ENCODE measurements around the gene SART1. TPM values are rescaled to one million over a fixed set of nuclear protein-coding genes. Genes with fewer than 3 reads are reported as not detected.
A peak's percentile ranks its signal among the peaks of the same experiment; 100 is the strongest.

The SART1 gene
- total RNA-seq, 3 donors from 2014 or later, result 55.2 to 68.5 (median 55.9) TPM

DNA sequence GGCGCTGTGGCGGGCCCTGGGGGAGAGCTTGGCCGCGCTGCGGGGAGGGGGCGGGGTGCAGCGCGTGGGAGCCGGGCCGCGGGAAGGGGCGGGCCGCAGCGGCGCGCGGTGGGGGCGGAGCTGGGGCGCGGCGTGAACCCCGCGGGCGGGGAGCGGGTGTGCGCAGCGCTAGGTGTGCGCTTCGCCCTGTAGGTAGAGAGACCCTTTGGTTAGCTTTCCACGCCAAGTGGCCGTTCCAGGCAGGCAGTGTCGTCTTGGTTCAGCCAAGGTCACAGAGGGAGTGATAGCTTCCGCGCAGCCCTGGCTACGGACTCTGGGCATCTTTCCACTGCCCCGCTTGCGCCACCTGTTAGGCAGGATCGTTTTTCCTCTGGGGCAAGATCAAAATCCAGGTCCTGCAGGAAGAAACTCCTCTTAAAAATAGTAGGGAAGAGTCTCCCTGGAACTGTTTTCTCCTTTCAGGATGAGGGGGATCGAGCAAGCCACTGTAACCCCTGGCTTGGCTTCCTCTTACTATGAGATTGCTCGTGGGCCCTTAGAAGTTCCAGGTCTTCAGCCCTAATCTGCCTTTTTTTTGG is 41.2 kb downstream of the SART1 start:
- Histone ChIP-seq H3K4me3 (peak overlapping the region; percentile 80 to 96 (median 95)), H3K27ac (peak overlapping the region; percentile 91 to 92), H3K27me3 (no peaks in the 10 kb centered on the region), H3K4me1 (peaks cover 0 to 9% of the 10 kb centered on the region in 2 donors), H3K9me3 (no peaks in the 10 kb centered on the region), H3K36me3 (no peaks in the 10 kb centered on the region)
- DNase-seq (ENCODE audit: low spot score in 2 of 2), result peak; percentile 57 to 71
- TF ChIP-seq, protein P1, sequence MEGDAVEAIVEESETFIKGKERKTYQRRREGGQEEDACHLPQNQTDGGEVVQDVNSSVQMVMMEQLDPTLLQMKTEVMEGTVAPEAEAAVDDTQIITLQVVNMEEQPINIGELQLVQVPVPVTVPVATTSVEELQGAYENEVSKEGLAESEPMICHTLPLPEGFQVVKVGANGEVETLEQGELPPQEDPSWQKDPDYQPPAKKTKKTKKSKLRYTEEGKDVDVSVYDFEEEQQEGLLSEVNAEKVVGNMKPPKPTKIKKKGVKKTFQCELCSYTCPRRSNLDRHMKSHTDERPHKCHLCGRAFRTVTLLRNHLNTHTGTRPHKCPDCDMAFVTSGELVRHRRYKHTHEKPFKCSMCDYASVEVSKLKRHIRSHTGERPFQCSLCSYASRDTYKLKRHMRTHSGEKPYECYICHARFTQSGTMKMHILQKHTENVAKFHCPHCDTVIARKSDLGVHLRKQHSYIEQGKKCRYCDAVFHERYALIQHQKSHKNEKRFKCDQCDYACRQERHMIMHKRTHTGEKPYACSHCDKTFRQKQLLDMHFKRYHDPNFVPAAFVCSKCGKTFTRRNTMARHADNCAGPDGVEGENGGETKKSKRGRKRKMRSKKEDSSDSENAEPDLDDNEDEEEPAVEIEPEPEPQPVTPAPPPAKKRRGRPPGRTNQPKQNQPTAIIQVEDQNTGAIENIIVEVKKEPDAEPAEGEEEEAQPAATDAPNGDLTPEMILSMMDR (IDR thresholded peaks at IDR 0.05), result no peak
- no peak for TF ChIP-seq POLR2A (IDR thresholded peaks at IDR 0.05)
- no peak for TF ChIP-seq POLR2AphosphoS5 (IDR thresholded peaks at IDR 0.05)
- intact Hi-C loops (cut with DNase I; ENCODE audit: low total_unique reads), result no loop called here

DNA sequence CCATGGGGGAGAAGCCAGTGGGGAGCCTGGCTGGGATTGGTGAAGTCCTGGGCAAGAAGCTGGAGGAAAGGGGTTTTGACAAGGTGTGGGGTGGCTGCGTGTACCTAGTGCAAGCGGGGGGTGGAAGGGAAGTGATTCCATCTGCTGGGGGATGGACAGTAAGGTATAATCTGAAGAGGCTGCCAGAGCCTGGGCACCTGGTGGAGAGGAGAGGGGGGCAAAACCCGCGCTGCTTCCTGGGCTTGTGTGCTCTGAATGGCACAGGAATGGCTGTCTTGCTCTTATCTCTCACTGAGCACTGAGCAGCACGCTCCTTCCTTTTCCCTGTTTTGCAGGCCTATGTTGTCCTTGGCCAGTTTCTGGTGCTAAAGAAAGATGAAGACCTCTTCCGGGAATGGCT is 41.8 kb downstream of the SART1 start:
- intact Hi-C loops (cut with DNase I; ENCODE audit: low total_unique reads), result no loop called here
- H3K9me3 ChIP-seq, result no peaks in the 10 kb centered on the region
- H3K27ac ChIP-seq, result peak overlapping the region; percentile 91 to 92
- H3K36me3 ChIP-seq, result no peaks in the 10 kb centered on the region
- TF ChIP-seq POLR2AphosphoS5 (IDR thresholded peaks at IDR 0.05), result no peak
- TF ChIP-seq, protein P1 (IDR thresholded peaks at IDR 0.05), result no peak
- no peak for TF ChIP-seq POLR2A (IDR thresholded peaks at IDR 0.05)
- no peaks in the 10 kb centered on the region for H3K27me3 ChIP-seq
- DNase-seq (ENCODE audit: low spot score in 2 of 2), result no peak
- H3K4me3 ChIP-seq, result peak overlapping the region; percentile 80 to 96 (median 95)
- peaks cover 0 to 9% of the 10 kb centered on the region in 2 donors for H3K4me1 ChIP-seq

DNA sequence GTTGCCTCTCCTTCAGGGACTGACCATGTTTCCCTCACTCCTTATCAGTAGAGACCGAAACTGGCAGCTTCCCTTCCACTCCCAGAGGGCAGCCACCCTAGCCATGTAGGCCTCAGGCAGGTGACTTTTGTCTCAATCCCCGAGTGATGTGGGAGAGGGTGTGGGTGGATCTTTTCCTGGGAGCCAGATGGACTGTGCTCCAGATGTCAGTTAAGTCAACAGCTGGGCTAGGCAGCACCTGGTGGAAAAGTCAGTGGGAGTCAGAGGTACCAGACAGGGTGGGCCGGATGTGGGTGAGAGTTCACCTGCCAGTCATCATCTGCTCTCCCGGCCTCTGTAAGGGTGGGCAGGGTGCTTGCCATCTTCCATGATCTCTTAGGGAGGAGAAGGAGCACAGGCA is 42.7 kb downstream of the SART1 start:
- no peak overlapping the region for H3K4me3 ChIP-seq
- peaks cover 0 to 9% of the 10 kb centered on the region in 2 donors for H3K4me1 ChIP-seq
- intact Hi-C loops (cut with DNase I; ENCODE audit: low total_unique reads), result no loop called here
- no peak for DNase-seq (ENCODE audit: low spot score in 2 of 2)
- H3K27ac ChIP-seq, result no peak overlapping the region
- no peaks in the 10 kb centered on the region for H3K27me3 ChIP-seq
- TF ChIP-seq POLR2AphosphoS5 (IDR thresholded peaks at IDR 0.05) (no peak), POLR2A (IDR thresholded peaks at IDR 0.05) (no peak)
- TF ChIP-seq, protein P1 (IDR thresholded peaks at IDR 0.05), result no peak
- H3K36me3 ChIP-seq, result no peaks in the 10 kb centered on the region
- H3K9me3 ChIP-seq, result no peaks in the 10 kb centered on the region

DNA sequence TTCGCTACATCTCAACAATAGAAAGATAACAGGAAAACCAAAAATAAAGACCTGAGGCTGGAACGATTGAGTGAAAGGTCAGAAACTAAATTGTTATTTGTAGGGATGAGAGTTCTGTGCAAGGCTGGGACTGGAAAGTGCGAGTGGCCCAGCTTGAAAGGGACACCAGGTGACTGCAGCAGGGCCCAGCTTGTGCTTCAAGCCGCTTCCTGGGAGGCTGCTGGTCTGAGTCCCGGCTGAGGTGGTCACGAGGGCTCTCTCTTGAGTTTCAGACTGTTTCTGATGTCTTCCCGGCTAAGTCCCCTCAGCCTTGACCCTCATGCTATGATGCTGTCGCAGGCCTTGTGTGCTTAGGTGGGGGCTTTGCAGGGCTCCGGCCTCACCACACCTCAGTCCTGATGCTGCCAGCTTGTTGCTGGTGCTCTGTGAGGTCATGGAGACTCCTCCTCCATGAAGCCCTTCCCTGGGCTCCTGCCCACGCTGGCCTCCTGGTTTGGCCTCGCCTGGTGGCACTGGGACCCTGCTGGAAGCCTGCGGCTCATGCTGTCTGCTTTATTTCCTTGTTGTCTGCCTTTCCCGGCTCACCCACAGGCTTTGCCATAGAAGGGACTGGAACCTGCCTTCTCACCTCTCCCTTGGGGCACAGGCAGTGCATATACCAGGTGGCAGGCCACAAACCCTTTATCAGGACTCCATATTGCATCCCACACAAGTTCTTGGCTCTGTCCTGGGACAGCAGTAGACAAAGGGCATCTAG is 44.8 kb downstream of the SART1 start:
- no peak overlapping the region for H3K4me3 ChIP-seq
- DNase-seq (ENCODE audit: low spot score in 2 of 2), result no peak
- intact Hi-C loops (cut with DNase I; ENCODE audit: low total_unique reads), result no loop called here
- H3K27me3 ChIP-seq, result no peaks in the 10 kb centered on the region
- H3K9me3 ChIP-seq, result no peaks in the 10 kb centered on the region
- TF ChIP-seq POLR2A (IDR thresholded peaks at IDR 0.05) (no peak), POLR2AphosphoS5 (IDR thresholded peaks at IDR 0.05) (no peak)
- TF ChIP-seq, protein P1 (IDR thresholded peaks at IDR 0.05), result no peak
- H3K4me1 ChIP-seq, result peaks cover 0 to 4% of the 10 kb centered on the region in 2 donors
- H3K36me3 ChIP-seq, result no peaks in the 10 kb centered on the region
- H3K27ac ChIP-seq, result peak overlapping the region in 1 of 2 donors; percentile 10

DNA sequence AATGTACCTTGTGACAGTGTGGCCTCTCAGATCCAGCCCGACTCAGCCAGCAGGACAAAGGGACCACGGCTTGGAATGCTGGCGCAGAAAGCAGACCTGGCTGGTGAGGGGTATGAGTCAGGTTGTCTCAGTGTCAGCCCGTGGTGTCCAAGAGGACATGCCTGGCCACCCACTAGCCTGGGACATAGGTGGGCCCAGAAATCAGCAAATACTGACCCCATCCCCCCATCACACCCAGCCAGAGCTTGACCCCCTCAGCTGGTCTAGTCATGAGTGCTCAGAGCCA is 45.3 kb downstream of the SART1 start:
- peaks cover 0 to 8% of the 10 kb centered on the region in 2 donors for H3K4me1 ChIP-seq
- H3K27me3 ChIP-seq, result no peaks in the 10 kb centered on the region
- H3K27ac ChIP-seq, result peak overlapping the region; percentile 10 to 23
- intact Hi-C loops (cut with DNase I; ENCODE audit: low total_unique reads), result no loop called here
- H3K9me3 ChIP-seq, result no peaks in the 10 kb centered on the region
- TF ChIP-seq POLR2AphosphoS5 (IDR thresholded peaks at IDR 0.05) (no peak), POLR2A (IDR thresholded peaks at IDR 0.05) (no peak)
- TF ChIP-seq, protein P1 (IDR thresholded peaks at IDR 0.05), result no peak
- no peaks in the 10 kb centered on the region for H3K36me3 ChIP-seq
- no peak overlapping the region for H3K4me3 ChIP-seq
- no peak for DNase-seq (ENCODE audit: low spot score in 2 of 2)

Data from breast epithelium (tissue), 4 donors.